NCI-H1048 (cell line): Measurements from ENCODE around the gene NRN1L.
A peak's percentile ranks its signal among the peaks of the same experiment; 100 is the strongest.
"Not testable (repeated sequence)": the region's sequence is repeated elsewhere in the genome, so short reads cannot be mapped to it uniquely, and the experiment has no call there.

ENCODE experiments used
- DNase-seq: peaks from one replicate; lab custom pipeline; 2025; lab: John Stamatoyannopoulos, UW

Gene NRN1L

GRCh38 chr16:67882374-67883145, 2.1 kb upstream of the NRN1L start:
- no peak for DNase-seq

DNA sequence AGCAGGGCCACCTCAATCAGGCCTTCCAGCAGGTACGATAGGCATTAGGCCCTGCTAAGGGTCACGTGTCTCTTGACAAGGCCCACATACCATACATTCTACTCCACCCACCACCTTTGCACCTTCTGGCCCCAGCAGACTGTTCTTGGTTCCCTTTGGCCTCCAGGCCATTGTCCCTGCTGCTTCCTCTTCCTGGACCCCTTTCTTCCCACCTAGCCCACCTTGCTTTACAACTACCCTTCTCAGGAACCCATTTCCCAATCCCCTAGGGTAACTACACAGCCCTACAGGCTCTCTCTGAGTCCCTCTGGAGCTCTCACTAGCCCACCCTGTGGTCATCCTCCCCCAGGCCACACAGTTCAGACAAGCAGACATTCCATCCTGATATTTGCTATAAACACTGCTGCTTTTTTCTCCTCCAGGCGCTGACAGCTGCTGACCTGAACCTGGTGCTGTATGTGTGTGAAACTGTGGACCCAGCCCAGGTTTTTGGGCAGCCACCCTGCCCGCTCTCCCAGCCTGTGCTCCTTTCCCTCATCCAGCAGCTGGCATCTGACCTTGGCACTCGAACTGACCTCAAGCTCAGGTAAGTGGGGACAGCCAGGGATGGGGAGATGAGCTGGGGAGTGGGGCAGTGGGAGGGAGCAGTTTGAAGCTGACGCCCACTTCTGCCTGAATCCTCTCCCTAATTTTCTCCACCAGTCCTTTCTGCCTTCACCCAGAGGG, 1.4 kb upstream of the NRN1L start:
- DNase-seq = no peak

GRCh38 chr16:67883872-67884261, 818 bp upstream of the NRN1L start:
- no peak for DNase-seq

DNA sequence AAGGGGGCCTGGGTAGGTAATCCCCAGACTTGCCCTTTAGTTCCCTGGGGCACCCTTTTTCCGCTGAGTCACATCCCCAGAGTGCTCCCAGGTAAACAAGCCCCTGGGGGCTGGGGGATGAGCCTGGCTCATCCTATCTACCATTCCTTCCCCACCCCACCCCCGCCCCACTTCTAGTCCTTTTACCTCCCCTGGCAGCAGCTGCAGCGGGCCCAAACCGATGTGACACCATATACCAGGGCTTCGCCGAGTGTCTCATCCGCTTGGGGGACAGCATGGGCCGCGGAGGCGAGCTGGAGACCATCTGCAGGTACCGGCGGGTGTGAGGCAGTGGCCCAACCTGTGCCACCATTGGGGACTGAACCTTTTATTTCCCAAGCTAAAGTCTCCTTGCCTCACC, 860 bp downstream of the NRN1L start:
- no peak for DNase-seq

DNA sequence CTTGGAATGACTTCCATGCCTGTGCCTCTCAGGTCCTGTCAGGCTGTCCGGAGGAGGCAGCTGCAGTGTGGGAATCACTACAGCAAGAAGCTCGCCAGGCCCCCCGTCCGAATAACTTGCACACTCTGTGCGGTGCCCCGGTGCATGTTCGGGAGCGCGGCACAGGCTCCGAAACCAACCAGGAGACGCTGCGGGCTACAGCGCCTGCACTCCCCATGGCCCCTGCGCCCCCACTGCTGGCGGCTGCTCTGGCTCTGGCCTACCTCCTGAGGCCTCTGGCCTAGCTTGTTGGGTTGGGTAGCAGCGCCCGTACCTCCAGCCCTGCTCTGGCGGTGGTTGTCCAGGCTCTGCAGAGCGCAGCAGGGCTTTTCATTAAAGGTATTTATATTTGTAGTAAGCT, 1.3 kb downstream of the NRN1L start:
- no peak for DNase-seq

DNA sequence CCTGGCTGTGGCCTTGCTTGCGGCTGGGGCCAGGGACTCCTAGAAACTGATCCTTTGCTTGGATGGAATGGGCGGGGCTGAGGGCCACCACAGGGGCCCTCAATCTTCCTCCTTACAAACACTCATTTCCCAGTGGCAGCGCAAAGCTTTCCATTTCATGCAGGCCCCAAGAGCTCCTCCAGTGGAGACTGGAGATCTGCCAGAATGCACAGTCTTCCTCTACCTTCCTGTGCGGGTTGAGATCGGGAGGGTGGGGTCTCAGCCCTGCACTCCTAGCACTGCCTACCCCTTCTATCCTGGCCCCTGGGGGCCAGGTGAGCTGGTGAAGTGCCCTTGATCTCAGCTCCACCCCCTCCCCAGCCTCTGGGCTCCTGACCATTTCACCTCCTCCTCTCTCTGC, 1.7 kb downstream of the NRN1L start:
- no peak for DNase-seq

GRCh38 chr16:67888331-67888730, 3.6 kb downstream of the NRN1L start:
- no peak for DNase-seq

DNA sequence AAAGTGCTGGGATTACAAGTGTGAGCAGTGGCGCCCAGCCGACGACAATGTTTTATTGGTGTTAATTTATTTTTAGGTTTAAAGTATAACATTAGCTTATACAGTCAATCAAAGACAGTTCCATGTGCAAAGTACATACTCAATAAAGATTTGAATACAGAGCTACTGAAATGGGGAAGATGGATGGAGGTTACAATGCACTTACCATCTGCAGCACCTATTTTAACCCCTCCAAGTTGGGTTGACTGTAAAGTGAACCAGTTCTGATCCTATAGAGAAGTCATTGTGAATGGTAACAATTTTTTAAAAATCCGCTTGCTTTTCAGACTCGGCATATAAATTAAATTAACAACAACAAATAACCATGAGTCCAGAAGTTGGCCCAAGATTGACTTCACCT, 7.7 kb downstream of the NRN1L start:
- DNase-seq = no peak

GRCh38 chr16:67892899-67893742, 8.4 kb downstream of the NRN1L start, which contains the start of gene PSKH1:
Gene PSKH1, plus strand, starts transcription at chr16:67893254. Its CDS starts 15,496 bp downstream, at chr16:67908750.
- peak; percentile 33 for DNase-seq

DNA sequence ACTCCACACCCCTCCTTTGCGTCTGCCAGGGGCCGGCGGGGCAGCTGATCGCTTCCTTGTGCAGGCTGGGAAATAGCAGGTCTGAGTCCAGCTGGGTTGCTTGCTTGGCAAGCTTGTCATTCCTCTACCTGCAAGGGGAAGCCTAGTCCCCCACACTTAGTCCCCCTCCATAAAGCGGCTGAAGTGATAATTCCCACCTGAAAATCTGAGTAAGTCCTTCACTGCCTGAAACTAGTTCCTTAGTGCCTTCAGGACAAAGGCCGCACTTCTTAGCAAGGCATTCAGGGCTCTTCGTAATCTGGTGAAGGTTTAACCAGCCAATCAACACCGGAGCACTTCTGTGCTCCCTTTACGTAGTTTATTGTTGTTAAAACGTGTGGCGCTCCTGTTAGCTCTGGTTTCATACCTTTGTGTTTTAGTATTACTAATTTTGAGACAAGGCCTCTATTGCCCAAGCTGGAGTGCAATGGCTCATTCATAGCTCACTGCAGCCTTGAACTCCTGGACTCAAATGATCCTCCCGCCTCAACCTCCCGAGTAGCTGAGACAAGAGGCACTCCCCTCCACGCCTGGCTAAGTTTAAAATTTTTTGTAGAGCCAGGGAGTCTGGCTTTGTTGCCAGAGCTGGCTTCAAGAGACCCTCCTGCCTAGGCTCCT, 9.2 kb downstream of the NRN1L start:
- no peak for DNase-seq

DNA sequence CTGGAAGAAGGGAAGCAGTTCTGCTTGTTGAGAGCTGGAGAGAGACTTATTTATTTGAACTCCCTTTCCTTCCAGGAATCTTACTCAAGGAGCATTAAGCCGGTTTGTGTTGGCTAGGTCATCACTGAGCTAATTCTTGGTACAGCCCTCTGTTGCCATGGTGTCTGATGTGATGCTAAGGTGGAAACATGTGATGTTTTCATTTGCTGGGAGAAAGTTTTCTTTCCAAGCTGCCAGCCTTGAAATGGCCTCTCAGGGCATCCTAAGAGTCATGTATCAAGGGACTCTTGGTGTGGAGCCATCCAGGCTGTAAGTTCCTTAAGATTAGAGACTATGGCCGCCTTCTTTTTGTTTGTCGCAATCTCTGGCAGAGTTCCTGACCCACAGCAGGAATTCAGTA, 12.5 kb downstream of the NRN1L start:
- no peak for DNase-seq

- no peak for DNase-seq
Measured at GRCh38 chr16:67901734-67902133, 17.0 kb downstream of the NRN1L start.

- DNase-seq = no peak
Measured at GRCh38 chr16:67902831-67903230, 18.1 kb downstream of the NRN1L start.

- no peak for DNase-seq
Measured at GRCh38 chr16:67907397-67908180, 22.9 kb downstream of the NRN1L start.

GRCh38 chr16:67909056-67909742, 24.5 kb downstream of the NRN1L start:
- no peak for DNase-seq

DNA sequence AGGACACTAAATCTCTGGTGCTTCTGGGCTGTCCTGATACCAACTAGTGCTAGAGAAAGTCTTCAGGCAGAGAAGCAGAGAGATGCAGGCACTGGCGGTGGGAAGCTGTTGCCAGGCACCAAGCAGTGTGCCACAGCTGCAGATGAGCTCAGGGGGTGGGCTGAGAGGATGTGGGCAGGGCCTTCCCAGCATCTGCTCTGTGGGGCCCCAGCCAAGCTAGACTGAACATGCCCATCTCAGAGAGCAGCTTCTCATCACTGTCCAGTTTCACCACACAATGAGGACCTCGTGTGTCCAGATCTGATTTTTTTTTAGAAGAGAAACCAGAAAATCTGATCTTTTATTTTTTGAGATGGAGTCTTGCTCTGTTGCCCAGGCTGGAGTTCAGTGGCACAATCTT, 25.5 kb downstream of the NRN1L start:
- no peak for DNase-seq

DNA sequence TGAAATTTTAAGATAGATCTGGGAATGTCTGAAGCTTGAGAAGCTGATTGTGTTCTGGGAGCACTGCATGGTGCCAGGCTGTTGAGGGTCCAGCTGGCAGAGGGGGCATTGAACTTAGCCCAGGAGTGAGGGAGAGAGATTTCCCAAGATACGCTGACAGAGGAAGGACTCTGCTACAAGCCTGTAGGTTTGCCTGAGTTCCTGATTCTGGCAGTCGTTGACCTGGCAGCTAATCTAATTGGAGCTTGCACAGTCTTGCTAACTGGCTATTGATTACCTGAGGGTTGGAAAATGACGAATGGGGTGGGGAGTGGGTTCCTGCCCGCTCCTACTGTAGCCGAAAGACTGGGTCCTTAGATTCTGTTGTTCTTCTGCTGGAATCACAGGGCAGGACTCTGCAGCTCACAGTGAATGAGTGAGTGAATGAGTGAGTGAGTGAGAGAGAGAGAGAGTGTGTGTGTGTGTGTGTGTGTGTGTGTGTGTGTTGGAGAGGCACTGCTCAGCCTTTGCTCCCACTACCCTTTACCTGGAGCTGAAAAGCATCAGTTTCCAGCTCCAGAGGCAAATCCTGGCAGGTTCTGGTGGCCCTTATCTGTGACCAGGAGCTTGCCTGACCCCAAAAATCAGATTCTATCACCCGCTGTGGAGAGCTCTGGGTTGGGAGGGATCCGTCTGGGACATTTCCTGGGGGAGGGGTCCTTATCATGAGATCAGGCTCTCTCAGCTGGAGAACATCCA, 30.2 kb downstream of the NRN1L start:
- no peak for DNase-seq

DNA sequence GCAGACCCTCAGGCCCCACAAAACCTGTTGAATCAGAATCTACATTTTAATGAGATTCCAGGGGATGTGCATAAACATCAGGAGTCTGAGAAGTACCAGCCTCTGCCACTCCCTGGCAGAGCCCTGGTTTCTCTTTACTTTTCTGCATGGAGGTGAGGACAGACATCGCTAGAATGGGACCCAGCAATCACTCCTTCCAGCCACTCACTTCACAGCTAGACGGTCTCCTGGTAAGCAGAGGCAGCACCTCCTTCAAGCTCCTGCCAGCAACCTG, 30.7 kb downstream of the NRN1L start:
- DNase-seq = not testable (repeated sequence)

- DNase-seq = no peak
Measured at GRCh38 chr16:67915831-67916723, 31.4 kb downstream of the NRN1L start.
